Measurements from ENCODE around the gene LRRC4C.

- TF ChIP-seq EZH2phosphoT487 (IDR thresholded peaks at IDR 0.05; ENCODE audit: borderline replicate concordance, low read length) (no peak), CTCF (conservative IDR thresholded peaks at IDR 0.05; ENCODE audit: low read depth, low read length) (no peak)
Observed at GRCh38 chr11:40602866-40603552, 856.4 kb downstream of the LRRC4C start.
